Measurements from ENCODE around the gene DNAJC19.

DNAJC19 gene

DNA sequence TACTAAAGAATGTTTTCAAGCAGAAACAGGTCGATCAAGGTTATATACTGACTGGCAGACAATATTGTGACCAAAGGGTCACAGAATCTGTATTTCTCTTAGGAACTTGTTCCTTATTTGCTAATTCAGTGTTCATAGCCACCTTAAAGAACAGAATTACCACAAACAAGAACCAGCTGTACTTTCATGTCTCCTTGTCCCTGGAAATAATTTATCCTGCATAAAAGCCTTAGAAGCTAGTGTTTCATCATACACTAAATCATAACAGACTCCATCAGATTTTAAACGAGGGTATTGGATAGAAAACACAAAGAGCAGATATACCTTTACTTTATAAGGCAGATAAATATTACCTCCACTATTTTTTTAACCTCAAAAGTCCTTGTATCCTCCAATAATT is 6.4 kb downstream of the DNAJC19 start:
- DNase-seq (ENCODE audit: low read depth in 1 of 2, low spot score in 1 of 2), result no peak
- in situ Hi-C loops (cut with HindIII; ENCODE audit: low pct_unique_long_range_greater_than_20kb, low sequenced_read_pairs), result no loop called here
- TF ChIP-seq JUND (IDR thresholded peaks at IDR 0.05; ENCODE audit: low read depth), result no peak

DNA sequence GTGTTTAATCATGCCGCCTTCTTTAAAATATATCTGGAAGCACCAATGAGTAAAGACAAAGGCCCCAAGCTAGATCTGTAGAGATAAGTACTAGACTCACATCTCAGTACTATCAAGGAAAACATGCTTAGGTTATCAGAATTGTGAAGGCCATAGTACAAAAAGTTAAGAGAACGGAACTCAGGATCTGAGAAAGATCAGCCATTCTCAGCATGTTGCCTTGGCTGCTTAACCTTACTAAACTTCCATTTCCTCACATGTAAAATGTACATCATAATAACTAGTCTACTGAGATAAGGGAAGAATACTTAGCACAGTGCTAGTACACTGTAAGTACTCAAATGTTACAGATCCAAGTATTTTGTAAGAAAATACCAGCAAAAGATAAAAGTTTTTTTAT is 7.6 kb downstream of the DNAJC19 start:
- in situ Hi-C loops (cut with HindIII; ENCODE audit: low pct_unique_long_range_greater_than_20kb, low sequenced_read_pairs), result no loop called here
- no peak for TF ChIP-seq JUND (IDR thresholded peaks at IDR 0.05; ENCODE audit: low read depth)
- no peak for DNase-seq (ENCODE audit: low read depth in 1 of 2, low spot score in 1 of 2)

DNA sequence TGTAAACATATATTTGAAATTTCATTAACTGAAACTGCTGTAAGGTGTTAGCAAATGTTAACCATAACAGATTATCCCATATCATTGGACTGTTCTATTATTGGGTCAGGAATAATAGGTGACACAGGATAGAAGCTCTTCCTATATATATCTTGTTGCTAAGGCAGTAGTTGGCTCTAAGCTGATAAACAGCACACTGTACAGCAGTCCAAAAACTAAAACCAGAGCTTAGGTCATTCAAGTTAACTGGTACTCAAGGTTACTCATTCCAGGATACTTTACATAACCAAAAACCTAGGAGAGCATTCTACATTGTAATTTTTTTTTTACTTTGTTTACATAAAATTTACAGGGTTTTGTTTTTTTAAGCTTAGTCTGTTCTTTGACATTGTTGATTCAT is 8.9 kb downstream of the DNAJC19 start:
- DNase-seq (ENCODE audit: low read depth in 1 of 2, low spot score in 1 of 2), result no peak
- in situ Hi-C loops (cut with HindIII; ENCODE audit: low pct_unique_long_range_greater_than_20kb, low sequenced_read_pairs), result no loop called here
- TF ChIP-seq JUND (IDR thresholded peaks at IDR 0.05; ENCODE audit: low read depth), result no peak

- in situ Hi-C loops (cut with HindIII; ENCODE audit: low pct_unique_long_range_greater_than_20kb, low sequenced_read_pairs), result no loop called here
- no peak for TF ChIP-seq JUND (IDR thresholded peaks at IDR 0.05; ENCODE audit: low read depth)
- DNase-seq (ENCODE audit: low read depth in 1 of 2, low spot score in 1 of 2), result no peak
Observed at GRCh38 chr3:180979961-180980360, 9.6 kb downstream of the DNAJC19 start.

DNA sequence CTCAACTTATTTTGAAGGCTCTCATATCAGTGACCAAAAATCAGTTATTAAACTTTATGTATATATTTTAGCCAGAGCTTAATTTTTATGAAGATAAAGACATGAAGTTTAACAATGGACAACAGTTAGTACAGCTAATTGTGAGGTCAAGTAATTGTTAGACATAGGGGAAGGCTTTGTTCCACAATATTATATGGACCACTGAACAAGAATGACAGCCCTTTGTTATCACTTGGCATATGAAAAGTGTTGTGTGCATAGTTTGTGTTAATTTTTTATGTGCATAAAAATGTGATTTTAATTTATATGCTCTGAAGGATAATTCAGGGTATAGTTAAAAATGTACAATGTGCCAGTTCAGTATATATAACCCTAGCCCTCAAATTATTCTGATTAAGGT is 12.0 kb downstream of the DNAJC19 start:
- no peak for DNase-seq (ENCODE audit: low read depth in 1 of 2, low spot score in 1 of 2)
- in situ Hi-C loops (cut with HindIII; ENCODE audit: low pct_unique_long_range_greater_than_20kb, low sequenced_read_pairs), result no loop called here
- no peak for TF ChIP-seq JUND (IDR thresholded peaks at IDR 0.05; ENCODE audit: low read depth)

- TF ChIP-seq JUND (IDR thresholded peaks at IDR 0.05; ENCODE audit: low read depth), result no peak
- no peak for DNase-seq (ENCODE audit: low read depth in 1 of 2, low spot score in 1 of 2)
- in situ Hi-C loops (cut with HindIII; ENCODE audit: low pct_unique_long_range_greater_than_20kb, low sequenced_read_pairs), result no loop called here
Observed at GRCh38 chr3:180974286-180974685, 15.2 kb downstream of the DNAJC19 start.

GRCh38 chr3:180973543-180973942 is 16.0 kb downstream of the DNAJC19 start:
- in situ Hi-C loops (cut with HindIII; ENCODE audit: low pct_unique_long_range_greater_than_20kb, low sequenced_read_pairs), result no loop called here
- no peak for TF ChIP-seq JUND (IDR thresholded peaks at IDR 0.05; ENCODE audit: low read depth)
- DNase-seq (ENCODE audit: low read depth in 1 of 2, low spot score in 1 of 2), result no peak

DNA sequence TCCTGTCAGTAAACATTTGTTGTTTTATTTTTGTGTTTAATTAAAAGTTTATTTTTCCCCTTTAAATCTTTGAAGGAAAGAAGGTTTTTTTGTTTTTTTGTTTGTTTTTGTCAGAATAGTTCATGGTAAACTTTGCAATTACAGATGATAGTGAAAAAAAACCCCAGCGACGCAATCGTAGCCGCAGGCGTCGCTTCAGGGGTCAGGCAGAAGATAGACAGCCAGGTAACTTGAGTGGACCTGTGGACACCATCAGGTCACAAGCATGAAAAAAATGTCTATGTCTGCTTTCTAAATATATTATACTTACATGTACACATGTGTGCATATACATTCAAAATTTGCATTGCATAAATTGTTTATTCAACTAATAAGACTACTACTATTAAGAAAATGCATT is 18.6 kb downstream of the DNAJC19 start:
- in situ Hi-C loops (cut with HindIII; ENCODE audit: low pct_unique_long_range_greater_than_20kb, low sequenced_read_pairs), result no loop called here

DNA sequence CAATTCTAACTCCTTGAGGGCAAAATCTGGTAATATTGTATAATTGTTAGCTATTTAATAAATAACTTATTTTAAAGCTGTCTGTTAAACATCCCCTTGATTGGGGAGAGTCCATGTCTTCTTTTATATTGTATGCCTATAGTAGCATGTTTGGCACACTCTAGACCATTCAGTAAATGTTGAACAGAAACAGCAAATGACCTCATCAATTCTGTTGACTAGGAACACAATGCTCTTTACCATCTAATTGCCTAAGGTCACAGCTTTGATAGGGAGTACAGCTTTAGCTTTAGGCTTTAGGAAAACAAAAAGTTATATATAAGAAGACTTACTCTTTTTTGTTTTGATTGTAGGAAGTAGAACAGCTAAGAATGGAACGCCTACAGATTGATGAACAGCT is 27.0 kb downstream of the DNAJC19 start:
- in situ Hi-C loops (cut with HindIII; ENCODE audit: low pct_unique_long_range_greater_than_20kb, low sequenced_read_pairs), result no loop called here
- DNase-seq (ENCODE audit: low read depth in 1 of 2, low spot score in 1 of 2), result no peak
- no peak for TF ChIP-seq JUND (IDR thresholded peaks at IDR 0.05; ENCODE audit: low read depth)

More for the DNA sequence above, 18.6 kb downstream of the DNAJC19 start:
- DNase-seq (ENCODE audit: low read depth in 1 of 2, low spot score in 1 of 2), result no peak
- TF ChIP-seq JUND (IDR thresholded peaks at IDR 0.05; ENCODE audit: low read depth), result no peak

GRCh38 chr3:180961552-180961951 is 28.0 kb downstream of the DNAJC19 start:
- in situ Hi-C loops (cut with HindIII; ENCODE audit: low pct_unique_long_range_greater_than_20kb, low sequenced_read_pairs), result no loop called here
- TF ChIP-seq JUND (IDR thresholded peaks at IDR 0.05; ENCODE audit: low read depth), result no peak
- DNase-seq (ENCODE audit: low read depth in 1 of 2, low spot score in 1 of 2), result no peak

- DNase-seq (ENCODE audit: low read depth in 1 of 2, low spot score in 1 of 2), result no peak
- in situ Hi-C loops (cut with HindIII; ENCODE audit: low pct_unique_long_range_greater_than_20kb, low sequenced_read_pairs), result no loop called here
- TF ChIP-seq JUND (IDR thresholded peaks at IDR 0.05; ENCODE audit: low read depth), result no peak
Observed at GRCh38 chr3:180961087-180961486, 28.4 kb downstream of the DNAJC19 start.

DNA sequence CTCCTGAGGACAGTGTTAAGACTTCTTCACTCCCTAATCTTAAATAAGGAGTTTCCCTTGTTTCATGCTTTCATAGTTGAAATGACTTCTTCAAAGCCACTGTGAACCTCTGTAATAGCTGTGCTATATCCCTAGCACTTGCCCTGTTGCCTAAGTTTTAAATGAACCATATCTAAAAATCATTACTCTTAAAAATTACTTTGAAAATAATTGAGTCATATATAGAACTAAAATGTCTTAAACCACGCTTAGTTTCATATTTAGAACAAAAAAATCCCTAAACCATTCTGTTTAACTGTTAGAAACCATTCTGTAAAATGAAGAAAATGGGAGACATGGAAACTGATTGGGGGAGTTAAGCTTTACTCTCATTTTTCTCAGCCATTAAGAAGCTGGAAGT is 29.8 kb downstream of the DNAJC19 start:
- TF ChIP-seq JUND (IDR thresholded peaks at IDR 0.05; ENCODE audit: low read depth), result no peak
- in situ Hi-C loops (cut with HindIII; ENCODE audit: low pct_unique_long_range_greater_than_20kb, low sequenced_read_pairs), result no loop called here
- DNase-seq (ENCODE audit: low read depth in 1 of 2, low spot score in 1 of 2), result no peak

DNA sequence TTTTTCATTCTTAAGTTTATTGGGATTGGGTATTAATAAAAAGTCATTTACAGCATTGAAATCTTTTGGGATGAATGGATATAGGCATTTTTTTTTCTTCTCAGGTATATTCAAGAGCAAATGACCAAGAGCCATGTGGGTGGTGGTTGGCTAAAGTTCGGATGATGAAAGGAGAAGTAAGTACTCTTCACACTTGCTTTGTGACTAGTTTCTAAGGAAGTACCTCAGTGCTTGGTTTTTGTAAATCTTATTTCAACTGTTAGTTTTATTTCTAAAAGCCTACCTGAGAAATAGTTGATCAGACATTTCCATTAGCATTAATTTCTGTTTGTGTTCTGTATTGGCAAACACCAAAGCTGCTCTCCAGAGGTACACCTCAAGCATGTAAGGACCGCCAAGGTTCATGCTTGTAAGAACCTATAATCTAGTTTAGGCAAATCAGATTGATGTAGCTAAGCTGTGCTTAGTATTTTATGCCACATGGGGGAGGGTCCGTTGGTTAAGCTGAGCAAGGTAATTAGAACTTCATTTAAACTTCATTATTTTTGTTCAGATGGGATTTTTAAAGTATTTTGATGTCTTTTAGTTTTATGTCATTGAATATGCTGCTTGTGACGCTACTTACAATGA is 41.7 kb downstream of the DNAJC19 start:
- no peak for TF ChIP-seq JUND (IDR thresholded peaks at IDR 0.05; ENCODE audit: low read depth)
- in situ Hi-C loops (cut with HindIII; ENCODE audit: low pct_unique_long_range_greater_than_20kb, low sequenced_read_pairs), result no loop called here
- DNase-seq (ENCODE audit: low read depth in 1 of 2, low spot score in 1 of 2), result no peak

DNA sequence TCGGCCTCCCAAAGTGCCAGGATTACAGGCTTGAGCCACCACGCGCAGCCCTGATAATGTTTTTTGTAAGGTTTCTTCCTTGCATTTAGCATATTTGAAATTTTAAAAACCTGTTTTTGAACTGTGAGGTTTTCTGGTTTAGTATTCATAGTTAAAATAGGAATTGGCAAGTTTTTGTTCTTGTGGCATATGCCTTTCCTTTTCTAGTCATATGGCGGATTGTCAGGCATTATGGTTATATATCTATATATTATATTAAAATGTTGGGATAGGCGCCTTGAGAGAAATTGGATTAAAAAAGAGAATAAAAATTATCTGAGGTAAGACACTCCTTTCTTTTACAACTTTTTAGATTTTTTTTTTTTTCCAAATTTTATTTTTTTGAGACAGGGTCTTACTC is 48.7 kb downstream of the DNAJC19 start:
- in situ Hi-C loops (cut with HindIII; ENCODE audit: low pct_unique_long_range_greater_than_20kb, low sequenced_read_pairs), result no loop called here
- DNase-seq (ENCODE audit: low read depth in 1 of 2, low spot score in 1 of 2), result no peak
- TF ChIP-seq JUND (IDR thresholded peaks at IDR 0.05; ENCODE audit: low read depth), result no peak
